HepG2 (cell line): ENCODE data around the gene IL1RL2. TPM values are rescaled to one million over a fixed set of nuclear protein-coding genes. Genes with fewer than 3 reads are reported as not detected.
A peak's percentile ranks its signal among the peaks of the same experiment; 100 is the strongest.

Source experiments
- ATAC-seq: fragments of 200-7000 bp; cut with Tn5 transposase; 3 replicates; pipeline ENCODE4 v1.9.1; 2020; ENCODE audit warnings: mild to moderate bottlenecking, moderate library complexity
- BruUV-seq: library from RNA; stranded (reverse); fragments of 400-500 nt; replicated peaks from 2 replicates; lab custom pipeline; 2021; lab: Mats Ljungman, UMichigan
- CTCF ChIA-PET: fragments of 300-600 bp; formaldehyde crosslinking; extraction: SDS; loops from one replicate; lab custom pipeline; 2021; ENCODE audit warnings: low total read pairs, inconsistent platforms, low intra/inter-chr PET ratio; lab: Yijun Ruan, JAX
- POLR2A ChIA-PET: fragments of 350-600 bp; sonication (Branson Sonifier 250); formaldehyde crosslinking; loops from one replicate; lab custom pipeline; 2020; ENCODE audit warnings: antibody characterized with exemption, inconsistent platforms; lab: Yijun Ruan, JAX
- DNase-seq: peaks from one replicate; pipeline ENCODE4 v3.0.0-alpha.2; 2015; ENCODE audit warnings: low spot score
- FAIRE-seq: peaks from 3 replicates; lab custom pipeline; 2011; peaks lifted over from hg19 to GRCh38; lab: Jason Lieb, UNC
- H2AFZ ChIP-seq: one replicate; pipeline ENCODE4 v1.6.1; 2011; ENCODE audit warnings: low read length, inconsistent platforms
- H3K27ac ChIP-seq: fragments of 300-600 bp; 3 replicates; pipeline ENCODE4 v1.8.0; 2011; ENCODE audit warnings: mixed run types, mild to moderate bottlenecking, mixed read lengths, low read length, inconsistent platforms; ENCODE audit not compliant: insufficient read depth; ENCODE audit errors: extremely low read length
- H3K27me3 ChIP-seq, 2 experiments: fragments of 200-600 bp in 1 of 2; 2 replicates in 1 of 2; 3 replicates in 1 of 2; pipeline versions ENCODE4 v1.6.0 to v1.8.0; 2011; ENCODE audit warnings: low read length in 2 of 2, mild to moderate bottlenecking in 2 of 2, moderate library complexity in 2 of 2, inconsistent platforms in 1 of 2; ENCODE audit not compliant: insufficient read depth in 2 of 2, control insufficient read depth in 1 of 2
- H3K36me3 ChIP-seq, 2 experiments: fragments of 200-600 bp in 1 of 2; replicated peaks in 1 of 2; 2 replicates in 1 of 2; 3 replicates in 1 of 2; pipeline versions ENCODE4 v1.5.1 to v1.8.0; 2011; ENCODE audit warnings: low read length in 2 of 2, inconsistent platforms in 1 of 2; ENCODE audit not compliant: insufficient read depth in 2 of 2, control insufficient read depth in 1 of 2
- H3K4me1 ChIP-seq: 2 replicates; pipeline ENCODE4 v1.5.1; 2012; ENCODE audit warnings: low read length, inconsistent platforms; ENCODE audit not compliant: insufficient read depth
- H3K4me2 ChIP-seq: 2 replicates; pipeline ENCODE4 v1.6.0; 2011; ENCODE audit warnings: low read depth, low read length, inconsistent platforms
- H3K4me3 ChIP-seq, 3 experiments: fragments of 200-600 bp in 1 of 3; sonication (generic), shearing (Covaris generic) in 1 of 3; replicated peaks in 1 of 3; 2 replicates each; pipeline ENCODE4 v1.5.1; 2011 to 2016; ENCODE audit warnings: low read length in 3 of 3, inconsistent platforms in 2 of 3, low read depth in 2 of 3, mild to moderate bottlenecking in 2 of 3, control low read depth in 1 of 3, mixed read lengths in 1 of 3; ENCODE audit not compliant: insufficient read depth in 1 of 3
- H3K79me2 ChIP-seq: one replicate; pipeline ENCODE4 v1.6.1; 2011; ENCODE audit warnings: low read length, inconsistent platforms; ENCODE audit not compliant: insufficient read depth
- H3K9ac ChIP-seq: 2 replicates; pipeline ENCODE4 v1.6.0; 2011; ENCODE audit warnings: mild to moderate bottlenecking, low read depth, low read length, inconsistent platforms; ENCODE audit not compliant: insufficient read depth
- H3K9me3 ChIP-seq: 2 replicates; pipeline ENCODE4 v1.5.1; 2012; ENCODE audit warnings: mild to moderate bottlenecking, low read length
- H4K20me1 ChIP-seq: 2 replicates; pipeline ENCODE4 v1.6.0; 2011; ENCODE audit warnings: inconsistent platforms, mild to moderate bottlenecking, low read length, moderate library complexity; ENCODE audit not compliant: insufficient read depth
- ATF7 ChIP-seq, 2 experiments: fragments of 450-650 bp in 1 of 2; sonication (generic) in 1 of 2; formaldehyde crosslinking in 1 of 2; IDR thresholded peaks; 2 replicates each; pipeline versions ENCODE4 v1.4.0 to v1.6.1; 2016 to 2020; ENCODE audit warnings: antibody characterized with exemption in 1 of 2, mild to moderate bottlenecking in 1 of 2, missing genetic modification reagents in 1 of 2
- CBX5 ChIP-seq: sonication (generic); formaldehyde crosslinking; IDR thresholded peaks from 2 replicates; pipeline ENCODE4 v1.4.0; 2020; ENCODE audit warnings: missing genetic modification reagents, borderline replicate concordance
- GZF1 ChIP-seq: sonication (generic); formaldehyde crosslinking; IDR thresholded peaks from 2 replicates; pipeline ENCODE4 v1.5.1; 2020; ENCODE audit warnings: mild to moderate bottlenecking, missing genetic modification reagents
- KDM6A ChIP-seq: IDR thresholded peaks from 2 replicates; pipeline ENCODE4 v1.6.1; 2016; ENCODE audit warnings: low read depth
- MAFK ChIP-seq, 2 experiments: IDR thresholded peaks in 1 of 2; conservative IDR thresholded peaks in 1 of 2; 2 replicates each; pipeline ENCODE4 v1.6.1; 2011; ENCODE audit warnings: improper control_type of control experiment in 2 of 2, low read length in 2 of 2
- MEIS1 ChIP-seq: sonication (generic); formaldehyde crosslinking; IDR thresholded peaks from 2 replicates; pipeline ENCODE4 v1.9.0; 2021; ENCODE audit warnings: mild to moderate bottlenecking, missing genetic modification reagents, moderate library complexity, borderline replicate concordance
- MTA1 ChIP-seq: sonication (generic); formaldehyde crosslinking; IDR thresholded peaks from 2 replicates; pipeline ENCODE4 v1.4.0; 2020; ENCODE audit warnings: missing genetic modification reagents, mild to moderate bottlenecking, borderline replicate concordance
- SUZ12 ChIP-seq: fragments of 150-350 bp; IDR thresholded peaks from 2 replicates; pipeline ENCODE4 v1.6.1; 2014; ENCODE audit warnings: low read depth, low read length
- TBP ChIP-seq: sonication (generic); formaldehyde crosslinking; IDR thresholded peaks from 2 replicates; pipeline ENCODE4 v1.5.0; 2020; ENCODE audit warnings: missing genetic modification reagents
- USF2 ChIP-seq, 2 experiments: sonication (generic) in 1 of 2; formaldehyde crosslinking in 1 of 2; IDR thresholded peaks; 2 replicates each; pipeline versions ENCODE4 v1.5.1 to v1.6.1; 2011 to 2020; ENCODE audit warnings: borderline replicate concordance in 1 of 2, low read depth in 1 of 2, low read length in 1 of 2, mild to moderate bottlenecking in 1 of 2, missing genetic modification reagents in 1 of 2, moderate library complexity in 1 of 2
- ZBTB3 ChIP-seq: sonication (generic); formaldehyde crosslinking; IDR thresholded peaks from 2 replicates; pipeline ENCODE4 v1.4.0; 2020; ENCODE audit warnings: low read depth, mild to moderate bottlenecking, moderate library complexity, missing genetic modification reagents, borderline replicate concordance
- ZMYM2 ChIP-seq: sonication (generic); formaldehyde crosslinking; IDR thresholded peaks from 2 replicates; pipeline ENCODE4 v1.8.0; 2022; ENCODE audit warnings: mild to moderate bottlenecking, missing genetic modification reagents
- ZNF230 ChIP-seq: sonication (generic); formaldehyde crosslinking; IDR thresholded peaks from 2 replicates; pipeline ENCODE4 v1.4.0; 2020; ENCODE audit warnings: mild to moderate bottlenecking, missing genetic modification reagents
- ZNF704 ChIP-seq: sonication (generic); formaldehyde crosslinking; IDR thresholded peaks from 2 replicates; pipeline ENCODE4 v1.8.1; 2023; ENCODE audit warnings: mild to moderate bottlenecking, inconsistent platforms, moderate library complexity, missing genetic modification reagents, borderline replicate concordance
- ZNF792 ChIP-seq: IDR thresholded peaks from 2 replicates; pipeline ENCODE4 v1.6.1; 2016
- WGBS: methylation state at CpG from one replicate; pipeline ENCODE4 v1.1.6; 2017; ENCODE audit warnings: low lambda C conversion rate; 5-methylcytosine and 5-hydroxymethylcytosine counted together
- in situ Hi-C: cut with HindIII; loops from 2 replicates; pipeline ENCODE4 v1.10.0; 2017; ENCODE audit warnings: low pct_unique_long_range_greater_than_20kb; ENCODE audit not compliant: extremely low pct_ligation_motif_present
- intact Hi-C: fragments of 100-400 bp; cut with micrococcal nuclease; formaldehyde crosslinking; loops from one replicate; pipeline ENCODE4 v1.10.0; 2022; ENCODE audit not compliant: unreplicated experiment
- polyA plus RNA-seq, 8 experiments: library from polyadenylated mRNA; depleted of rRNA in 3 of 8; stranded (reverse) in 7 of 8; unstranded in 1 of 8; fragments of >200 nt; fragmentation: Illumina TruSeq in 4 of 8; extraction: Trizol in 4 of 8; gene quantifications; 2 replicates each; pipeline versions ENCODE4 v1.2.1 to v1.2.3, GENCODE V29; 2011 to 2016; ENCODE audit warnings: low read depth in 4 of 8, missing spikeins in 1 of 8, mixed read lengths in 1 of 8; ENCODE audit not compliant: insufficient read depth in 1 of 8
- total RNA-seq, 5 experiments: library from RNA; depleted of rRNA; stranded (reverse); fragments of >200 nt; fragmentation: Illumina TruSeq; extraction: Trizol; gene quantifications; 2 replicates each; pipeline ENCODE4 v1.2.3, GENCODE V29; 2016; ENCODE audit warnings: low read depth in 1 of 5
- TF ChIP-seq, protein P1 (sequence below): sonication (generic); formaldehyde crosslinking; IDR thresholded peaks from 2 replicates; pipeline ENCODE4 v1.5.0; 2020; ENCODE audit warnings: missing genetic modification reagents

The IL1RL2 gene
- total and polyA plus RNA-seq, 2 of the 13 experiments (the other 11 are each of a cell fraction or from before 2014, with no cell fraction given), result 0.03 TPM; not detected in 1

DNA sequence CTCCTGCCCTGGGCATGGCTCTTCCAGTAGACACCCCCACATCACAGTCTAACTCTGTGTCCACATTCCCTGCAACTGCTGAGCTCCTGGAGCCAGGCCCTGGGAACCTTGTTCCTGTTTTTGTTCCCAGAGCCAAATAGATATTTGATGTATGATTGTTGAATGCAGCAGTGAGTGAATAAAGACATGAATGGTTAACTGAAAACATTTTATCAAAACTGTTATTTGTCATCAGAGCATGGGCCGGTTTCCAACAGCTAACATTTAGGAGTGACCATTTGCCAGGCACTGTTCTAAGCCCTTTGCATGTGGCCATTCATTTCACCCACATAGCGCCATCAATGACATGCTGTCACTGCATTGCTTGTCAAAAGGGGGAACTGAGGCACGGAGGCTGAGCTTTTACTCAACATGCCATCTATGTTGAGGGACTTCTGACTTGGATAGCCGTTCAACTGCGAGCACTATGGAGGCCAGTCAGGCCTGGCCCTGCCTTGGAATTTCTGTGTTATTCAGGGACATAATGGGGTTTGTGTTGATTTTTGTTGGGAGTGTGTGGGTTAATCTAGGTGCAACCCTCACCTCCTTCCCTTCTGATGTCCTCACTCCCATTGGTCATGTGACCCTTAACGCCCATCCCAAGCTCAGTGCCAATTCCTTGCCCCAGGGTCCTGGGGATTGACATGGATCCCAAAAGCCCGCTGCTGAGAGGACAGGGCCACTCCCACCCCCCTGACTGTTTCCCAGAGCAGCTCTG is 31.7 kb upstream of the IL1RL2 start:
- FAIRE-seq (no peak), ATAC-seq (no peak; the same call in 1 of the 3 replicates), DNase-seq (no peak)
- no TSS peak for BruUV-seq
- Histone ChIP-seq H3K27me3 (no peaks in the 10 kb centered on the region), H3K4me3 (peak overlapping the region in 1 of 3 experiments; percentile 21; a peak in 2 of 6 replicates), H3K9ac (peak overlapping the region; percentile 45), H3K27ac (peak overlapping the region; percentile 80), H4K20me1 (no peaks in the 10 kb centered on the region), H3K79me2 (peaks cover 46% of the 10 kb centered on the region), H3K4me2 (peak overlapping the region; percentile 59), H3K36me3 (peaks cover 21 to 71% of the 10 kb centered on the region in 2 experiments), H3K4me1 (peaks cover 91% of the 10 kb centered on the region), H2AFZ (no peak overlapping the region), H3K9me3 (no peaks in the 10 kb centered on the region)
- CTCF ChIA-PET, result no interaction called here
- intact Hi-C loops, result no loop called here
- in situ Hi-C loops, result loop anchor here (5.0 kb wide), 1 partner anchor 133 kb away; no protein-coding TSS in a partner anchor
- WGBS, result 58% methylated on average over 7 of the region's 7 CpGs
- POLR2A ChIA-PET, result interaction anchor here (1.0 to 6.7 kb wide), 18 partner anchors 7 to 156 kb away, joined by 5 to 128 read pairs (median 14); partner anchors contain the start of gene IL1R1
- TF ChIP-seq MEIS1 (CRISPR knock-in tag), result no peak
- no peak for TF ChIP-seq ZNF792
- no peak for TF ChIP-seq ZNF704 (CRISPR knock-in tag)
- TF ChIP-seq, protein P1, sequence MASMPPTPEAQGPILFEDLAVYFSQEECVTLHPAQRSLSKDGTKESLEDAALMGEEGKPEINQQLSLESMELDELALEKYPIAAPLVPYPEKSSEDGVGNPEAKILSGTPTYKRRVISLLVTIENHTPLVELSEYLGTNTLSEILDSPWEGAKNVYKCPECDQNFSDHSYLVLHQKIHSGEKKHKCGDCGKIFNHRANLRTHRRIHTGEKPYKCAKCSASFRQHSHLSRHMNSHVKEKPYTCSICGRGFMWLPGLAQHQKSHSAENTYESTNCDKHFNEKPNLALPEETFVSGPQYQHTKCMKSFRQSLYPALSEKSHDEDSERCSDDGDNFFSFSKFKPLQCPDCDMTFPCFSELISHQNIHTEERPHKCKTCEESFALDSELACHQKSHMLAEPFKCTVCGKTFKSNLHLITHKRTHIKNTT (CRISPR knock-in tag), result no peak
- TF ChIP-seq ZBTB3 (CRISPR knock-in tag), result no peak
- no peak for TF ChIP-seq KDM6A (CRISPR knock-in tag)
- TF ChIP-seq TBP (CRISPR knock-in tag), result 0 out of 2 replicates have a peak, but pooled peaks have one; percentile 59
- TF ChIP-seq MAFK (conservative IDR thresholded peaks at IDR 0.05 in 1 of 2, IDR thresholded peaks at IDR 0.05 in 1 of 2; ENCODE audit: low read length in 2 of 2), result no peak
- TF ChIP-seq USF2 (IDR thresholded peaks at IDR 0.05; ENCODE audit: low read depth, low read length), result peak; percentile 71
- TF ChIP-seq USF2 (CRISPR knock-in tag; IDR thresholded peaks at IDR 0.05; ENCODE audit: borderline replicate concordance), result no peak; the same call in 1 of the 2 replicates
- no peak for TF ChIP-seq ZNF230 (CRISPR knock-in tag)
- 0 out of 2 replicates have a peak, but pooled peaks have one; percentile 20 for TF ChIP-seq CBX5 (CRISPR knock-in tag)
- no peak for TF ChIP-seq GZF1 (CRISPR knock-in tag)
- no peak for TF ChIP-seq ATF7 (IDR thresholded peaks at IDR 0.05)
- no peak for TF ChIP-seq ATF7 (CRISPR knock-in tag; IDR thresholded peaks at IDR 0.05)
- no peak for TF ChIP-seq MTA1
- TF ChIP-seq SUZ12, result no peak
- no peak for TF ChIP-seq ZMYM2 (CRISPR knock-in tag)
